CD4-positive, alpha-beta T cell treated with Interleukin-4 for 1 hour (primary cell): ENCODE data around the gene LRRC23.
A peak's percentile ranks its signal among the peaks of the same experiment; 100 is the strongest.

ENCODE experiments used
- DNase-seq, 2 donors: peaks; one replicate each; pipeline ENCODE4 v3.0.0-alpha.2; 2020 to 2022

The LRRC23 gene

GRCh38 chr12:6946033-6946919 lies 41.7 kb downstream of the LRRC23 start:
- peak; percentile 68 to 78 for DNase-seq

- no peak for DNase-seq
Measured at GRCh38 chr12:6946920-6947374, 42.3 kb downstream of the LRRC23 start.

GRCh38 chr12:6947615-6948014 lies 43.0 kb downstream of the LRRC23 start:
- DNase-seq: no peak

GRCh38 chr12:6948873-6949594 lies 44.4 kb downstream of the LRRC23 start:
- DNase-seq: peak; percentile 60 to 62

DNA sequence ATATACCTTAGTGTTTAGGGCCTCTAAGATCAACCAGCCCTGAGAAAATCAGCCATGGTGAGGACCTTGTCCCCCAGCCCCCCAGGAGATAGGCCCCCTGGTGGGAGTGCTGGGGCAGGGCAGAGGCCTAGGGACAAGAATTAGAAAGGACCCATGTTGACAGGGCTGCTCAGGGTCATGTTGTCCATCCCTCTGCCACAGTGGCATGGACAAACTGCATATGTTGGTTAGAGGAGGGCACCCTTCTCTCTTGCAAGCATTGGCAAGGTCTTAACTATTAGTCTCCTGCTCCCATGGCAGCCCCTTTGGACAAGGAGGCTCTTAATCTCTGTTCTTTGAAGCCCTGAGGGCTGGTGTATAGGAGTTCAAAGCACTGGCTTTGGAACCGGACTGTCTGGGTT lies 45.8 kb downstream of the LRRC23 start:
- peak in 1 of 2 donors; percentile 54 for DNase-seq

DNA sequence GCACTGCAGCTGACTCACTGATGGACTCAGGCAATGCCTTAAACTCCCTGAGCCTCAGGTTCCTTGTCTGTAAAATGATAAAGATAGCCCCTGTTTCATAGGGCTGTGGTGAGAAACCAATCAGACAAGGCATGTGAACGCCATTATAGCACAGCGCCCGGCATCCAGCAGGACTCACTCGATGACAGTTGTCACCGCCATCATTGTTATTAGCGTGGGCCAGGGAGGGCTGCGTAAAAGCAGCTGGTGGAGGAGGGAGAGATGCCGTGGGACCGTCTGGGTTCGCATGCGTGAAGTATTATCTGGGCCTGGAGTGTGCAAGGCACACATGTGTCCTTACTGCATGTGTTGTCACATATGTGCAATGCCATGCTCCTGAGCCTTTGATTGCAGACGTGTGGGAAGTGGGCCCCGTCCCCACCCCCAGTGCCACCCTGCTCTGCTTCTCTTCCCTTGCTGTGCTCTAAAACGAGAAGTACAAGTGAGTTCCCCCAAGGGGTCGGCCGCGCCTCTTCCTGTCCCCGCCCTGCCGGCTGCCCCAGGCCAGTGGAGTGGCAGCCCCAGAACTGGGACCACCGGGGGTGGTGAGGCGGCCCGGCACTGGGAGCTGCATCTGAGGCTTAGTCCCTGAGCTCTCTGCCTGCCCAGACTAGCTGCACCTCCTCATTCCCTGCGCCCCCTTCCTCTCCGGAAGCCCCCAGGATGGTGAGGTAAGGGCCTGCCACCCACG lies 46.4 kb downstream of the LRRC23 start, which contains the start of gene PTPN6:
TSS of gene PTPN6 (plus strand) at position 546 of the 730 bp plus-strand sequence. CDS start at position 703, 157 bp downstream.
- DNase-seq: peak; percentile 65 to 77

- DNase-seq: no peak
Measured at GRCh38 chr12:6951551-6952120, 47.0 kb downstream of the LRRC23 start.

DNA sequence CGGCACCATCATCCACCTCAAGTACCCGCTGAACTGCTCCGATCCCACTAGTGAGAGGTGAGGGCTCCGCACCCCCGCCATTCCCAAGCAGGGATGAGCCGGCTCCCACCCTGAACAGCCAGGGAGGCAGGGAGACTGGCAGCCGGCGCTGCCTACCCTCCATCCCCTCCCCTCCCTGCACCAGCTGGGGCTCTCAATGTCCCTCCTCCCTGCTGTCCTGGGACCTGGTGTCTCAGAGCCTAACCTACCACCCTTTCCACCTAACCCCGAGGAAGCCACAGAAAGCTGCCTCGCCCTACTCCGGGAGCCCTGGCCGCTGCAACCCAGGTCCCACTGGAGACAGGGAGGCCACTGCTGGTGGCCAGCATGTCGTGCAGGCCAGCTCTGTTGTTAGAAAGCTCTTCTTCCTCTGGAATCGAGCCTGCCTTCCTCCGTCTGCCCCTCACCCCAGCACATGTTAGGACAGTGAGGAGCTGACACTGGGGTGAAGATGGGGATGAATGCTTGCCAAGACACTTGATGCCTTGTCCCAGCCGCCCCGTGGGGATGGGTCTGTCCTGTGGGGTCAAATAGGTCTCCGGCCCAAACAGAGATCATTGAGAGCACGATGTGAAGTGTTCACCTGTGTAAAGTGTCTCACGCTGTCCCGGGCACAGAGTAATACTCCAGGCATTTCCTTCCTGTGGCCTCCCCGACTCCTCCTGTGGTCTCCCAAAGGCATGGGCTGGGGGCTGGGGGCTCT lies 47.7 kb downstream of the LRRC23 start:
- DNase-seq: no peak

- DNase-seq: no peak
Measured at GRCh38 chr12:6952863-6953441, 48.3 kb downstream of the LRRC23 start.

GRCh38 chr12:6953442-6954315 lies 49.1 kb downstream of the LRRC23 start:
- peak; percentile 84 to 87 for DNase-seq

DNA sequence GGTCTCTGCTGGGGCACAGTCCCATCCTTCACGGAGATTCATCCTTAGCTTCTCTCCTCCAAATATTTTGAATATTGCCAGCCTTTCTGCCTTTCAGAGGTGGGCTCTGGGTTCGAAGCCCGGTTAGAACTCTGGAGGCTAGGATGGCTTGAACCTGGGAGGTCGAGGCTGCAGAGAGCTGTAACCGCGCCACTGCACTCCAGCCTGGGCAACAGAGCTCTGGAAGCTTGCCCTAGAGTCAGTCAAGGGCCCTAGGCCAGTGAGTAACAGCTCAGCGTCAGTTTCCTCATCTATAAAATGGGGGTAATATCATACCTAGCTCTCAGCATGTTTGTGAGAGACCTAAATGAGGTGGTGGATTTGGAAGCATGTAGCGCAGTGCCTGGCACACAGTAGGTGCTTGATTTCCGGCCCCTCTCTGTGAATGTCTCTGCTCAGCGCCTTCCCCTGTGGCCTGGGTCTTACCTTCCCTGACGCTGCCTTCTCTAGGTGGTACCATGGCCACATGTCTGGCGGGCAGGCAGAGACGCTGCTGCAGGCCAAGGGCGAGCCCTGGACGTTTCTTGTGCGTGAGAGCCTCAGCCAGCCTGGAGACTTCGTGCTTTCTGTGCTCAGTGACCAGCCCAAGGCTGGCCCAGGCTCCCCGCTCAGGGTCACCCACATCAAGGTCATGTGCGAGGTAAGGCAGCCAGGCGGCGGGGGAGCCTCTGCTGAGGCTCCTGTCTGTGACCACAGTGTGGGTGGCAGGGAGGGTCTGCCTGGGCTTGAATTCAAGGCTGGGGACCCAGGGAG lies 49.9 kb downstream of the LRRC23 start:
- DNase-seq: no peak

DNA sequence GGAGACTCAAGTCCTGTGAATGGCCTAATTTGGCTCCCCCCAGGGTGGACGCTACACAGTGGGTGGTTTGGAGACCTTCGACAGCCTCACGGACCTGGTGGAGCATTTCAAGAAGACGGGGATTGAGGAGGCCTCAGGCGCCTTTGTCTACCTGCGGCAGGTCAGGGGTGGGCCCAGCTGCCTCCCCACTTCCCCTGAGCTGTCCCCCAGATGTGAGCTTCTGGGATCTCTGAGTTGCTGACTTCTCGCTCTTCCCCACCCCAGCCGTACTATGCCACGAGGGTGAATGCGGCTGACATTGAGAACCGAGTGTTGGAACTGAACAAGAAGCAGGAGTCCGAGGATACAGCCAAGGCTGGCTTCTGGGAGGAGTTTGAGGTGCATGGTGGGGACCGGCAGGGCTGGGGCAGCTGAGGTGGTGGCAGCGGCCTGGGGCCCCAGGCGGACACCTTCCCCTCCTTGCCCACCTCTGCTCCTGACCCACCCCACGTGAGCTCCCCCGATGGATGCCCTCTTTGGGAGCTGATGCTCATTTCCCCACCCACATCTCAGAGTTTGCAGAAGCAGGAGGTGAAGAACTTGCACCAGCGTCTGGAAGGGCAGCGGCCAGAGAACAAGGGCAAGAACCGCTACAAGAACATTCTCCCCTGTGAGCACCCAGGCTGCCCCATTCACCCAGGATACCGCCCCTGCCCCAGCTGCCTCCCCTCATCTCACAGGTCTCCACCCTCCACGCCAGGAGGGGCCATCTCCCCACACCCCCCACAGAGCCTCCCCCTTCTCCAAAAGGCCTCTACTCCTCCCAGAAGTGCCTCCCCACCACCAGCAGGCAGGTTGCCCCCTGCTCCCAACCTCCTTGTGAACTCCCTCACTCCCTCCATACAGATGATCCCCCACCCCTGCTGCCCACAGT lies 50.7 kb downstream of the LRRC23 start:
- DNase-seq: no peak

DNA sequence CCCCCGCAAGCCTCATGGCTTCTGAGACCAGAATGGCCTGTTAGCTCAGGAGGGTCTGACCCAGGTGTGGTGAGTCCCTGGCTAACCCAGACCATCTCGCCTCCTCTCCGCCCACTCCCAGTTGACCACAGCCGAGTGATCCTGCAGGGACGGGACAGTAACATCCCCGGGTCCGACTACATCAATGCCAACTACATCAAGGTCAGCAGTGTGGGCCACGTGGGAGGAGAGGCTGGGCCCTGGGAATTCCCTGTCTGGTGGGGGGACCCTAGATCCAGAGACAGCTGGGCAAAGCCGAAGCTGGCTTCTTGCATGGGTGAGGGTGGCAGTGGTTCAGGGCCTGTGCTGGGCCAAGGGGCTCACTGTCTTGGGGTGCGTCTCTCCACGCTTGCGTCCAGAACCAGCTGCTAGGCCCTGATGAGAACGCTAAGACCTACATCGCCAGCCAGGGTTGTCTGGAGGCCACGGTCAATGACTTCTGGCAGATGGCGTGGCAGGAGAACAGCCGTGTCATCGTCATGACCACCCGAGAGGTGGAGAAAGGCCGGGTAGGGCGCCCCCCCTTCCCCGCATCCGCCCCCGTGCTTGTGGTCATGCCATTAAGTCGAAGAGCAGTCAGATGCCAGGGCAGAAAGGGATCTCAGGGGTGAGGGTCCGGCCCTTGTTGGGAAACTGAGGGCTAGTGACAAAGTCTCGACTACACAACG lies 51.6 kb downstream of the LRRC23 start:
- peak in 1 of 2 donors; percentile 48 for DNase-seq

- DNase-seq: peak; percentile 42 to 67
Measured at GRCh38 chr12:6957151-6957701, 52.6 kb downstream of the LRRC23 start.

- DNase-seq: no peak
Measured at GRCh38 chr12:6957741-6958608, 53.4 kb downstream of the LRRC23 start.

DNA sequence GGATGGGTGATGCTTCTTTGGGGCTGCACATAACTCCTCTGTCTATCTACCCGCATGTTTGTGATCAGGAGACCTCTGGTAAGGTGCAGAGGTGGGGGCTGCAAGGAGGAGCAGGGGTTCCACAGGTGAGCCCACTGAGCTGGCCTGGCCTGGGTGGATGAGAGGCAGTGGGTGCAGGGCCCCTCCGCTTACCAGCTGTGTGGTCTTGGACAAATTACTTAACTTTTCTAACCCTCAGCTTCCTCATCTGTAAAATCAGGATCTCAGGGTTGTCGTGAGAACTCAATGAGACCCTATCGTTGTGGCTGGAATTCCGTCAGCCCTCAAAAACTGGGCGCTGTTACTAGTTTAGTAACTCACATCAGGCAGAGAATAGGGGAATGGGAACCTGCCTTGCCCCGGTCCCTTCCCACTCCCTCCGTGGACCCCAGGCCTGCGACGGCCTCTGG lies 54.0 kb downstream of the LRRC23 start:
- DNase-seq: no peak
